Measurements from ENCODE around the gene ILKAP. TPM values are rescaled to one million over a fixed set of nuclear protein-coding genes. Genes with fewer than 3 reads are reported as not detected.

The ILKAP gene
- total RNA-seq, 1 experiment from 2014 or later: 50.7 TPM

Other genes starting within 250 kb of the ILKAP start
- 52.2 and 63.3 TPM in 2 replicates for gene UBE2F, start 236.7 kb downstream of the ILKAP start, total RNA-seq (2014; rRNA removed; shearing (Covaris generic); ENCODE audit: low replicate concordance)
- gene SCLY, start 142.7 kb downstream of the ILKAP start, total RNA-seq (2014; rRNA removed; shearing (Covaris generic); ENCODE audit: low replicate concordance): 20.5 and 48.0 TPM in 2 replicates
- 1.0 TPM in 2 replicates for gene ESPNL, start 103.4 kb downstream of the ILKAP start, total RNA-seq (2014; rRNA removed; shearing (Covaris generic); ENCODE audit: low replicate concordance)
- gene KLHL30, start 65.0 kb downstream of the ILKAP start, total RNA-seq (2014; rRNA removed; shearing (Covaris generic); ENCODE audit: low replicate concordance): not detected in 2 replicates
- 2.8 and 4.1 TPM in 2 replicates for gene ERFE, start 44.7 kb downstream of the ILKAP start, total RNA-seq (2014; rRNA removed; shearing (Covaris generic); ENCODE audit: low replicate concordance)
- gene HES6, start 36.3 kb upstream of the ILKAP start, total RNA-seq (2014; rRNA removed; shearing (Covaris generic); ENCODE audit: low replicate concordance): 3.3 and 25.8 TPM in 2 replicates
- gene PER2, start 84.9 kb upstream of the ILKAP start, total RNA-seq (2014; rRNA removed; shearing (Covaris generic); ENCODE audit: low replicate concordance): 19.0 and 23.3 TPM in 2 replicates
- gene TRAF3IP1, start 116.8 kb upstream of the ILKAP start, total RNA-seq (2014; rRNA removed; shearing (Covaris generic); ENCODE audit: low replicate concordance): 16.0 and 18.4 TPM in 2 replicates
- 25.1 and 37.0 TPM in 2 replicates for gene ASB1, start 223.2 kb upstream of the ILKAP start, total RNA-seq (2014; rRNA removed; shearing (Covaris generic); ENCODE audit: low replicate concordance)